ENCODE results near the gene BRIP1. TPM values are rescaled to one million over a fixed set of nuclear protein-coding genes. Genes with fewer than 3 reads are reported as not detected.

The BRIP1 gene
- total RNA-seq, 1 donor from 2014 or later = 66.4 TPM

DNA sequence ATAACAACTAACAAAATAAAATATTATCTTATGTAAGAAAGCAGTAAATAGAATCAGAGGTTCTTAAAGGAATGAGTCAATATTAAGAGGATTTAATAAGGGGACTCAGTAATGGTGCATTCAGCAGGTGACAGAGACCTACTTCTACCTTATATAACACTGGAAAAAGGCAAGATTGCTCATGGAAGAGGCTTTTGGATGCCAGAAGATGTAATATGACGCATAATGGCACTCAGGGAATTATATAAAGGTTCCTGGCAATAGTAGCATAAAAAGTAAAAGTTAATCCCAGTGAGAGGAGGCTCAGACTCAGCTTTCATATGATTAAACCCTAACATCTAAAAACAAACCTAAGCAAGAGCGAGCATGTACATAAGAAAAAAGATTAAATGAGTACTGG, 136.4 kb downstream of the BRIP1 start:
- no peak overlapping the region for H3K27ac Mint-ChIP-seq
- H3K4me1 Mint-ChIP-seq = no peaks in the 10 kb centered on the region
- Histone ChIP-seq H3K4me1 (no peaks in the 10 kb centered on the region), H3K27me3 (no peaks in the 10 kb centered on the region), H2AFZ (replicated peaks) (no peak overlapping the region), H3K36me3 (no peaks in the 10 kb centered on the region), H3K9ac (no peak overlapping the region), H3K9me3 (ENCODE audit: low read depth) (no peaks in the 10 kb centered on the region), H4K20me1 (ENCODE audit: low read depth) (no peaks in the 10 kb centered on the region), H3K79me2 (ENCODE audit: low read depth) (no peaks in the 10 kb centered on the region), H3K4me2 (no peak overlapping the region), H3K4me3 (no peak overlapping the region), H3F3A (ENCODE audit: low read depth) (no peaks in the 10 kb centered on the region), H3K27ac (no peak overlapping the region)
- no peaks in the 10 kb centered on the region for H3K27me3 Mint-ChIP-seq (ENCODE audit: insufficient read depth, low read depth)
- H3K4me3 Mint-ChIP-seq = no peak overlapping the region
- H3K9me3 Mint-ChIP-seq = no peaks in the 10 kb centered on the region
- TF ChIP-seq, protein P1, sequence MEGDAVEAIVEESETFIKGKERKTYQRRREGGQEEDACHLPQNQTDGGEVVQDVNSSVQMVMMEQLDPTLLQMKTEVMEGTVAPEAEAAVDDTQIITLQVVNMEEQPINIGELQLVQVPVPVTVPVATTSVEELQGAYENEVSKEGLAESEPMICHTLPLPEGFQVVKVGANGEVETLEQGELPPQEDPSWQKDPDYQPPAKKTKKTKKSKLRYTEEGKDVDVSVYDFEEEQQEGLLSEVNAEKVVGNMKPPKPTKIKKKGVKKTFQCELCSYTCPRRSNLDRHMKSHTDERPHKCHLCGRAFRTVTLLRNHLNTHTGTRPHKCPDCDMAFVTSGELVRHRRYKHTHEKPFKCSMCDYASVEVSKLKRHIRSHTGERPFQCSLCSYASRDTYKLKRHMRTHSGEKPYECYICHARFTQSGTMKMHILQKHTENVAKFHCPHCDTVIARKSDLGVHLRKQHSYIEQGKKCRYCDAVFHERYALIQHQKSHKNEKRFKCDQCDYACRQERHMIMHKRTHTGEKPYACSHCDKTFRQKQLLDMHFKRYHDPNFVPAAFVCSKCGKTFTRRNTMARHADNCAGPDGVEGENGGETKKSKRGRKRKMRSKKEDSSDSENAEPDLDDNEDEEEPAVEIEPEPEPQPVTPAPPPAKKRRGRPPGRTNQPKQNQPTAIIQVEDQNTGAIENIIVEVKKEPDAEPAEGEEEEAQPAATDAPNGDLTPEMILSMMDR (IDR thresholded peaks at IDR 0.05) = no peak
- TF ChIP-seq EZH2phosphoT487 (IDR thresholded peaks at IDR 0.05) = no peak
- no peak for TF ChIP-seq EZH2 (IDR thresholded peaks at IDR 0.05)
- DNase-seq (ENCODE audit: low spot score) = no peak
- H3K36me3 Mint-ChIP-seq = peaks cover 13% of the 10 kb centered on the region

DNA sequence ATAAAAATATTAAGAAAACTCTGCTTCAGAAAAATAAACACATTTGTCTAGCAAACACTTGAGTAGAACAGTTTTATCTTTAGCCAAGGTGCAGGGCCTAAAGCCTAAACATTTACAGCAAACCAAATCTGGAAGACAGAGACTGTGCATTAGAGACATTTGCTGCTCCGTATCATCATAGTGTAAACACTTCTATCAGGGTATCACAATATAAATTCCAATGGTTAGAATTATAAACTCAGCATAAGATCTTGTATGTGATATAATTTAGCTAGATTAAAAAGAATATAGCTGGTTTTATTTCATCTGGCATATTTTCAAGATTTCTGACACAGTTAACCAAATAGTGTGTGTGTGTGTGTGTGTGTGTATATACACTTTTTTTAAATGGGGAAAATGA, 138.6 kb downstream of the BRIP1 start:
- Mint-ChIP-seq H3K4me3 (no peak overlapping the region), H3K4me1 (no peaks in the 10 kb centered on the region), H3K9me3 (peaks cover 3% of the 10 kb centered on the region)

DNA sequence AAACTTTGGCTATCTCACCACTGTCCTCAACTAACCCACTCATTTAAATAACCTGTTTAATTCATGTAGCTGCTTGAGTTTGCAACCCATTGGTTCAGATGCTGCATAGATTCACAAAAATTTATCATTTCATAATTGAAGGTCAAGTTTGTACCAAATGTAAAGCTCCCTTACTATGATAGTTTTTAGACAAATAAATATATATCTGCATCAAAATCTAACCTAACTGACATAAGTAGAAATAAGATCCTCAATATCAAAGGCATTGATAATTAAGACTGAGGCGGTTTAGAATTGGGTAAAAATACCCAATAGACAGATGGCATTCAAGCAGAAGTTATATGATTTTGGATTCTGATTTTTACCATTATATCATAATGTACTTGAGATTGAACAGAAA, 139.4 kb downstream of the BRIP1 start:
- no peaks in the 10 kb centered on the region for H3F3A ChIP-seq (ENCODE audit: low read depth)
- peaks cover 16% of the 10 kb centered on the region for H3K36me3 Mint-ChIP-seq
- no peaks in the 10 kb centered on the region for H3K4me1 Mint-ChIP-seq
- H3K9ac ChIP-seq = no peak overlapping the region
- H3K9me3 Mint-ChIP-seq = peaks cover 3% of the 10 kb centered on the region
- H3K4me3 Mint-ChIP-seq = no peak overlapping the region
- H3K27me3 ChIP-seq = no peaks in the 10 kb centered on the region
- no peaks in the 10 kb centered on the region for H3K27me3 Mint-ChIP-seq (ENCODE audit: insufficient read depth, low read depth)
- H3K4me1 ChIP-seq = no peaks in the 10 kb centered on the region
- H3K9me3 ChIP-seq (ENCODE audit: low read depth) = no peaks in the 10 kb centered on the region
- no peak overlapping the region for H3K4me3 ChIP-seq
- H3K36me3 ChIP-seq = no peaks in the 10 kb centered on the region
- no peaks in the 10 kb centered on the region for H3K79me2 ChIP-seq (ENCODE audit: low read depth)
- no peak overlapping the region for H2AFZ ChIP-seq (replicated peaks)
- no peak overlapping the region for H3K4me2 ChIP-seq
- TF ChIP-seq EZH2phosphoT487 (IDR thresholded peaks at IDR 0.05) = no peak
- TF ChIP-seq EZH2 (IDR thresholded peaks at IDR 0.05) = no peak
- TF ChIP-seq, protein P1 (IDR thresholded peaks at IDR 0.05) = no peak
- DNase-seq (ENCODE audit: low spot score) = no peak
- H3K27ac ChIP-seq = no peak overlapping the region
- H3K27ac Mint-ChIP-seq = no peak overlapping the region
- H4K20me1 ChIP-seq (ENCODE audit: low read depth) = no peaks in the 10 kb centered on the region

More for the DNA sequence above, 138.6 kb downstream of the BRIP1 start:
- H3K4me3 ChIP-seq = no peak overlapping the region
- no peak for TF ChIP-seq EZH2phosphoT487 (IDR thresholded peaks at IDR 0.05)
- TF ChIP-seq EZH2 (IDR thresholded peaks at IDR 0.05) = no peak
- TF ChIP-seq, protein P1 (IDR thresholded peaks at IDR 0.05) = no peak
- no peak overlapping the region for H2AFZ ChIP-seq (replicated peaks)
- H3K27ac ChIP-seq = no peak overlapping the region
- H4K20me1 ChIP-seq (ENCODE audit: low read depth) = no peaks in the 10 kb centered on the region
- DNase-seq (ENCODE audit: low spot score) = no peak
- Mint-ChIP-seq H3K36me3 (peaks cover 16% of the 10 kb centered on the region), H3K27me3 (ENCODE audit: insufficient read depth, low read depth) (no peaks in the 10 kb centered on the region), H3K27ac (no peak overlapping the region)
- no peaks in the 10 kb centered on the region for H3K9me3 ChIP-seq (ENCODE audit: low read depth)
- no peaks in the 10 kb centered on the region for H3K79me2 ChIP-seq (ENCODE audit: low read depth)
- no peaks in the 10 kb centered on the region for H3K36me3 ChIP-seq
- H3K4me1 ChIP-seq = no peaks in the 10 kb centered on the region
- no peaks in the 10 kb centered on the region for H3K27me3 ChIP-seq
- no peaks in the 10 kb centered on the region for H3F3A ChIP-seq (ENCODE audit: low read depth)
- no peak overlapping the region for H3K9ac ChIP-seq
- no peak overlapping the region for H3K4me2 ChIP-seq
